GM23338 (cell line): ENCODE data around the gene TAOK3. TPM values are rescaled to one million over a fixed set of nuclear protein-coding genes. Genes with fewer than 3 reads are reported as not detected.
A peak's percentile ranks its signal among the peaks of the same experiment; 100 is the strongest.

Experiments used
- ATAC-seq: fragments of 200-7000 bp; cut with Tn5 transposase; 3 replicates; pipeline ENCODE4 v1.9.1; 2020
- DNase-seq: peaks from one replicate; pipeline ENCODE4 v3.0.0-alpha.2; 2015; ENCODE audit warnings: low spot score
- H2AFZ ChIP-seq: fragments of 200-600 bp; sonication (generic); 2 replicates; pipeline ENCODE4 v1.8.0; 2016; ENCODE audit warnings: antibody characterized with exemption, mild to moderate bottlenecking, moderate library complexity
- H3F3A ChIP-seq: fragments of 200-600 bp; sonication (generic); replicated peaks from 2 replicates; pipeline ENCODE4 v1.8.0; 2017; ENCODE audit warnings: antibody characterized with exemption, mixed run types, low read depth
- H3K27ac ChIP-seq: fragments of 200-600 bp; sonication (generic); 2 replicates; pipeline ENCODE4 v1.6.1; 2016; ENCODE audit warnings: low read depth
- H3K27me3 ChIP-seq: fragments of 200-600 bp; sonication (generic); 2 replicates; pipeline ENCODE4 v1.8.0; 2016; ENCODE audit warnings: mild to moderate bottlenecking, mixed run types, moderate library complexity; ENCODE audit not compliant: insufficient read depth
- H3K36me3 ChIP-seq: fragments of 200-600 bp; sonication (generic); 2 replicates; pipeline ENCODE4 v1.8.0; 2016; ENCODE audit warnings: mild to moderate bottlenecking; ENCODE audit not compliant: insufficient read depth
- H3K4me1 ChIP-seq: fragments of 200-600 bp; sonication (generic); 2 replicates; pipeline ENCODE4 v1.8.0; 2016; ENCODE audit warnings: mild to moderate bottlenecking, moderate library complexity; ENCODE audit not compliant: insufficient read depth
- H3K4me2 ChIP-seq: fragments of 200-600 bp; sonication (generic); 2 replicates; pipeline ENCODE4 v1.7.1; 2017; ENCODE audit warnings: mixed run types
- H3K4me3 ChIP-seq: fragments of 200-600 bp; sonication (generic); 2 replicates; pipeline ENCODE4 v1.6.1; 2016; ENCODE audit warnings: mixed run types
- H3K79me2 ChIP-seq: fragments of 200-600 bp; sonication (generic); replicated peaks from 2 replicates; pipeline ENCODE4 v1.8.0; 2017; ENCODE audit warnings: mild to moderate bottlenecking; ENCODE audit not compliant: insufficient read depth
- H3K9me2 ChIP-seq: fragments of 200-600 bp; sonication (generic); 2 replicates; pipeline ENCODE4 v1.8.0; 2017; ENCODE audit not compliant: insufficient read depth
- H4K20me1 ChIP-seq: fragments of 200-600 bp; sonication (generic); replicated peaks from 2 replicates; pipeline ENCODE4 v1.8.0; 2017; ENCODE audit warnings: mild to moderate bottlenecking; ENCODE audit not compliant: insufficient read depth
- H3K27ac Mint-ChIP-seq: 2 replicates; pipeline ENCODE4 v1.8.0; 2020; ENCODE audit warnings: inconsistent platforms, mild to moderate bottlenecking, moderate library complexity, mixed read lengths
- H3K27me3 Mint-ChIP-seq: 3 replicates; pipeline ENCODE4 v1.8.0; 2022; ENCODE audit warnings: low read depth, mild to moderate bottlenecking, moderate library complexity, mixed read lengths, inconsistent platforms; ENCODE audit not compliant: insufficient read depth, poor library complexity
- H3K36me3 Mint-ChIP-seq: 3 replicates; pipeline ENCODE4 v1.8.0; 2021; ENCODE audit warnings: low read depth, mild to moderate bottlenecking, inconsistent platforms, moderate library complexity, mixed read lengths
- H3K4me1 Mint-ChIP-seq: 3 replicates; pipeline ENCODE4 v1.8.0; 2020; ENCODE audit warnings: mild to moderate bottlenecking, inconsistent platforms, mixed read lengths
- H3K4me3 Mint-ChIP-seq: 3 replicates; pipeline ENCODE4 v1.8.0; 2021; ENCODE audit warnings: moderate library complexity, mild to moderate bottlenecking, inconsistent platforms, mixed read lengths
- H3K9me3 Mint-ChIP-seq: 3 replicates; pipeline ENCODE4 v1.8.0; 2020; ENCODE audit warnings: moderate library complexity, mild to moderate bottlenecking, inconsistent platforms, mixed read lengths
- CREB1 ChIP-seq: fragments of 250-450 bp; sonication (Bioruptor Pico); IDR thresholded peaks from 2 replicates; pipeline ENCODE4 v1.5.0; 2020; ENCODE audit warnings: low read depth, mild to moderate bottlenecking, moderate library complexity
- CTCF ChIP-seq, 2 experiments: fragments of 200-600 bp in 1 of 2; sonication (generic) in 1 of 2; conservative IDR thresholded peaks; 2 replicates each; pipeline versions ENCODE4 v1.5.1 to v1.6.1; 2016 to 2017; ENCODE audit warnings: antibody characterized with exemption in 2 of 2, low read depth in 2 of 2, mild to moderate bottlenecking in 2 of 2, moderate library complexity in 1 of 2
- EZH2phosphoT487 ChIP-seq: fragments of 200-600 bp; sonication (generic); IDR thresholded peaks from one replicate; pipeline ENCODE4 v1.8.1; 2018; ENCODE audit warnings: antibody characterized with exemption; ENCODE audit not compliant: unreplicated experiment
- JUNB ChIP-seq: IDR thresholded peaks from one replicate; pipeline ENCODE4 v1.6.1; 2016; ENCODE audit warnings: antibody characterized with exemption; ENCODE audit not compliant: unreplicated experiment
- POLR2AphosphoS5 ChIP-seq: IDR thresholded peaks from 2 replicates; pipeline ENCODE4 v1.6.1; 2016; ENCODE audit warnings: antibody characterized with exemption, low read depth
- REST ChIP-seq: IDR thresholded peaks from one replicate; pipeline ENCODE4 v1.6.1; 2018; ENCODE audit warnings: antibody characterized with exemption; ENCODE audit not compliant: unreplicated experiment
- STAT1 ChIP-seq: IDR thresholded peaks from one replicate; pipeline ENCODE4 v1.6.1; 2016; ENCODE audit warnings: antibody characterized with exemption; ENCODE audit not compliant: unreplicated experiment
- ZNF114 ChIP-seq: fragments of 250-450 bp; sonication (Bioruptor Pico); IDR thresholded peaks from 2 replicates; pipeline ENCODE4 v1.5.0; 2020; ENCODE audit warnings: mild to moderate bottlenecking, moderate library complexity
- polyA plus RNA-seq: library from polyadenylated mRNA; unstranded; fragments of >200 nt; fragmentation: Nextera tagmentation; extraction: Ambion mirVana; gene quantifications from 2 replicates; pipeline ENCODE4 v1.2.1, GENCODE V29; 2016
- total RNA-seq: library from RNA; depleted of rRNA; stranded (reverse); fragments of >200 nt; shearing (Covaris generic); gene quantifications from 2 replicates; pipeline ENCODE4 v1.2.3, GENCODE V29; 2014
- TF ChIP-seq, protein P1 (sequence below): IDR thresholded peaks from 2 replicates; pipeline ENCODE4 v1.6.1; 2016; ENCODE audit warnings: antibody characterized with exemption

The TAOK3 gene
- total and polyA plus RNA-seq, 2 experiments from 2014 or later: 7.6 to 20.4 TPM

GRCh38 chr12:118377021-118377883 lies 4.5 kb upstream of the TAOK3 start (continued):
- no peak for TF ChIP-seq REST
- no peak for TF ChIP-seq POLR2AphosphoS5
- TF ChIP-seq CREB1 (CRISPR knock-in tag): no peak

GRCh38 chr12:118376089-118377020 lies 3.6 kb upstream of the TAOK3 start, which contains the start of gene SUDS3:
Gene SUDS3, plus strand, starts transcription at chr12:118376555. Its CDS starts 137 bp downstream, at chr12:118376692.
- Mint-ChIP-seq H3K27me3 (peaks cover 11% of the 10 kb centered on the region), H3K4me1 (peaks cover 22% of the 10 kb centered on the region), H3K9me3 (no peaks in the 10 kb centered on the region; the same call in 2 of the 3 replicates), H3K36me3 (peaks cover 17% of the 10 kb centered on the region), H3K27ac (peak within 1 kb of the TSS; percentile 99), H3K4me3 (peak within 1 kb of the TSS; percentile 80)
- H3K9me2 ChIP-seq: no peaks in the 10 kb centered on the region
- DNase-seq: peak; percentile 95
- H3K36me3 ChIP-seq: peaks cover 18% of the 10 kb centered on the region
- ATAC-seq: peak; percentile 26
- peaks cover 16% of the 10 kb centered on the region for H3K4me1 ChIP-seq
- H3K79me2 ChIP-seq: peaks cover 39% of the 10 kb centered on the region
- peak within 1 kb of the TSS; percentile 90; the same call in 1 of the 2 replicates for H3K27ac ChIP-seq
- H3K27me3 ChIP-seq: peaks cover 7% of the 10 kb centered on the region
- H3K4me2 ChIP-seq: peak within 1 kb of the TSS; percentile 97
- peak within 1 kb of the TSS; percentile 87; the same call in 1 of the 2 replicates for H2AFZ ChIP-seq
- H4K20me1 ChIP-seq: peaks cover 19% of the 10 kb centered on the region
- H3K4me3 ChIP-seq: peak within 1 kb of the TSS; percentile 79
- H3F3A ChIP-seq: 0 out of 2 replicates have a peak, but pooled peaks cover 3% of the 10 kb centered on the region
- TF ChIP-seq, protein P1, sequence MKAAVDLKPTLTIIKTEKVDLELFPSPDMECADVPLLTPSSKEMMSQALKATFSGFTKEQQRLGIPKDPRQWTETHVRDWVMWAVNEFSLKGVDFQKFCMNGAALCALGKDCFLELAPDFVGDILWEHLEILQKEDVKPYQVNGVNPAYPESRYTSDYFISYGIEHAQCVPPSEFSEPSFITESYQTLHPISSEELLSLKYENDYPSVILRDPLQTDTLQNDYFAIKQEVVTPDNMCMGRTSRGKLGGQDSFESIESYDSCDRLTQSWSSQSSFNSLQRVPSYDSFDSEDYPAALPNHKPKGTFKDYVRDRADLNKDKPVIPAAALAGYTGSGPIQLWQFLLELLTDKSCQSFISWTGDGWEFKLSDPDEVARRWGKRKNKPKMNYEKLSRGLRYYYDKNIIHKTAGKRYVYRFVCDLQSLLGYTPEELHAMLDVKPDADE: no peak; the same call in 1 of the 2 replicates
- TF ChIP-seq JUNB (no peak), STAT1 (no peak), EZH2phosphoT487 (no peak), CTCF (conservative IDR thresholded peaks at IDR 0.05; ENCODE audit: low read depth in 2 of 2) (peak; percentile 86 to 93), ZNF114 (no peak), REST (no peak), CREB1 (CRISPR knock-in tag) (peak; percentile 49)
